Measurements from ENCODE around the gene THBS1.

- peak; percentile 93 for TF ChIP-seq CTCF (IDR thresholded peaks at IDR 0.05)
- no peak for TF ChIP-seq ZFX (IDR thresholded peaks at IDR 0.05; ENCODE audit: borderline replicate concordance)
These were observed 778 bp upstream of the THBS1 start for GRCh38 chr15:39580117-39580484.
